T-helper 1 cell treated with Interleukin-12 subunit alpha and Interleukin-12 subunit beta and Interleukin-4 antibody, amounts not matched to agents 30 ng/mL and 1 ng/mL, for 36 hours (primary cell): ENCODE measurements around the gene ZC2HC1C. TPM values are rescaled to one million over a fixed set of nuclear protein-coding genes. Genes with fewer than 3 reads are reported as not detected.

Experiments used
- intact Hi-C: fragments of 100-400 bp; cut with micrococcal nuclease; formaldehyde crosslinking; loops from one replicate; pipeline ENCODE4 v1.15.1; 2024
- total RNA-seq: library from RNA; stranded (reverse); gene quantifications from 2 replicates; pipeline ENCODE4 v1.2.3, GENCODE V29; 2022

ZC2HC1C gene
- 0.98 and 1.3 TPM in 2 replicates for total RNA-seq

- intact Hi-C loops = loop anchor here (1.0 to 2.0 kb wide), 4 partner anchors 58 to 592 kb away; partner anchors contain the start of genes EIF2B2, ERG28, NEK9 and RPS6KL1
Observed at GRCh38 chr14:75069121-75069810, at the start of gene ZC2HC1C. Gene ZC2HC1C, plus strand, starts transcription at chr14:75069641. Its CDS starts 933 bp downstream, at chr14:75070574.

- intact Hi-C loops = no loop called here
Observed at GRCh38 chr14:75022655-75023054, 46.8 kb upstream of the ZC2HC1C start.

- intact Hi-C loops = no loop called here
Observed at GRCh38 chr14:75023108-75023507, 46.3 kb upstream of the ZC2HC1C start.

- intact Hi-C loops = no loop called here
Observed at GRCh38 chr14:75025082-75025481, 44.4 kb upstream of the ZC2HC1C start.

GRCh38 chr14:75025876-75026275 lies 43.6 kb upstream of the ZC2HC1C start:
- intact Hi-C loops = no loop called here

- intact Hi-C loops = no loop called here
Observed at GRCh38 chr14:75030147-75030546, 39.3 kb upstream of the ZC2HC1C start.

- intact Hi-C loops = no loop called here
Observed at GRCh38 chr14:75032939-75033338, 36.5 kb upstream of the ZC2HC1C start.

- intact Hi-C loops = no loop called here
Observed at GRCh38 chr14:75040507-75040906, 28.9 kb upstream of the ZC2HC1C start.

- intact Hi-C loops = no loop called here
Observed at GRCh38 chr14:75040959-75041358, 28.5 kb upstream of the ZC2HC1C start.

- intact Hi-C loops = no loop called here
Observed at GRCh38 chr14:75041613-75042012, 27.8 kb upstream of the ZC2HC1C start.

- intact Hi-C loops = no loop called here
Observed at GRCh38 chr14:75042035-75042434, 27.4 kb upstream of the ZC2HC1C start.

GRCh38 chr14:75044322-75044721 lies 25.1 kb upstream of the ZC2HC1C start:
- intact Hi-C loops = no loop called here

- intact Hi-C loops = loop anchor here (5.0 kb wide), 1 partner anchor 102 kb away; no protein-coding TSS in a partner anchor
Observed at GRCh38 chr14:75044752-75045151, 24.7 kb upstream of the ZC2HC1C start.

GRCh38 chr14:75046275-75046674 lies 23.2 kb upstream of the ZC2HC1C start:
- intact Hi-C loops = loop anchor here (5.0 kb wide), 1 partner anchor 104 kb away; no protein-coding TSS in a partner anchor

GRCh38 chr14:75046899-75047298 lies 22.5 kb upstream of the ZC2HC1C start:
- intact Hi-C loops = loop anchor here (5.0 kb wide), 1 partner anchor 105 kb away; no protein-coding TSS in a partner anchor

- intact Hi-C loops = loop anchor here (5.0 kb wide), 1 partner anchor 105 kb away; no protein-coding TSS in a partner anchor
Observed at GRCh38 chr14:75047506-75047905, 21.9 kb upstream of the ZC2HC1C start.

GRCh38 chr14:75048101-75048500 lies 21.3 kb upstream of the ZC2HC1C start:
- intact Hi-C loops = loop anchor here (5.0 kb wide), 1 partner anchor 106 kb away; no protein-coding TSS in a partner anchor

- intact Hi-C loops = loop anchor here (5.0 kb wide), 1 partner anchor 107 kb away; no protein-coding TSS in a partner anchor
Observed at GRCh38 chr14:75049136-75049535, 20.3 kb upstream of the ZC2HC1C start.

- intact Hi-C loops = loop anchor here (5.0 kb wide), 2 partner anchors 107 to 128 kb away; partner anchors contain the start of gene TMED10
Observed at GRCh38 chr14:75049731-75050201, 19.7 kb upstream of the ZC2HC1C start.

- intact Hi-C loops = loop anchor here (1.0 to 5.0 kb wide), 3 partner anchors 12 to 126 kb away; partner anchors contain the start of genes EIF2B2 and TMED10
Observed at GRCh38 chr14:75050852-75051555, 18.4 kb upstream of the ZC2HC1C start, which contains the start of gene MLH3. Gene MLH3, minus strand, starts transcription at chr14:75051467. Its CDS starts 1,812 bp downstream, at chr14:75049655.

GRCh38 chr14:75051556-75051899 lies 17.9 kb upstream of the ZC2HC1C start:
- intact Hi-C loops = loop anchor here (1.0 to 5.0 kb wide), 3 partner anchors 12 to 126 kb away; partner anchors contain the start of genes EIF2B2 and TMED10
